WERI-Rb-1 (cell line): ENCODE measurements around the gene REG4.
"Not testable (repeated sequence)": the region's sequence is repeated elsewhere in the genome, so short reads cannot be mapped to it uniquely, and the experiment has no call there.

Experiments
- DNase-seq: peaks from one replicate; pipeline ENCODE4 v3.0.0-alpha.2; 2020
- H3K27ac ChIP-seq: fragments of 250-450 bp; sonication (Bioruptor Pico); 2 replicates; pipeline ENCODE4 v1.5.1; 2020; ENCODE audit warnings: mild to moderate bottlenecking, moderate library complexity
- H3K27me3 ChIP-seq: fragments of 250-450 bp; sonication (Bioruptor Pico); 2 replicates; pipeline ENCODE4 v1.5.1; 2021; ENCODE audit warnings: mild to moderate bottlenecking, low read depth, moderate library complexity; ENCODE audit not compliant: insufficient read depth, severe bottlenecking
- H3K36me3 ChIP-seq: fragments of 250-450 bp; sonication (Bioruptor Pico); 2 replicates; pipeline ENCODE4 v1.5.1; 2020; ENCODE audit warnings: mild to moderate bottlenecking, moderate library complexity
- H3K4me3 ChIP-seq: 2 replicates; pipeline ENCODE4 v1.5.1; 2011; ENCODE audit warnings: low read depth, mild to moderate bottlenecking, control low read depth, low read length
- H3K9me3 ChIP-seq: fragments of 250-450 bp; sonication (Bioruptor Pico); 2 replicates; pipeline ENCODE4 v1.5.1; 2021; ENCODE audit warnings: mild to moderate bottlenecking, moderate library complexity; ENCODE audit not compliant: severe bottlenecking
- TF ChIP-seq, protein P1 (sequence below): IDR thresholded peaks from 2 replicates; pipeline ENCODE4 v1.5.1; 2011; ENCODE audit warnings: low read depth, mild to moderate bottlenecking, control low read depth, inconsistent platforms, low read length

REG4 gene

DNA sequence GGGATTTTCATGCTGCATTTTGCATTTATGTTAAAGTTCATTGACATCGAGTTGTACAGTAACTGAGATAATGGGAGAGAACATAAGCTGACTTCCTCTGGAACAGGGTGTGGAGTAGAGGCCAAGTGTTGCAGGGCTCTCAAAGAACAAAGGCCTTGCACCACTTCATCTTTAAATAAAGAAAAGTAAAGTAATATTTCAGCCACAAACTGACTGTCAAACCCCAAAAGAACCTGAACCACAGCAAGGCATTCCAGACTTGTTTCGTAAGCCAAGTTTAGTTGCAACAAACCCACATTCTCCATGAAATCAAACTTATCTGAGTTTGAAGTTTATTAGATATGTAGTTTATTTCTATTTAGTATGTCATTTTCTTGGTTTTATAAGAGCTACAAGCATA is 23.5 kb downstream of the REG4 start:
- Histone ChIP-seq H3K9me3 (no peaks in the 10 kb centered on the region), H3K36me3 (no peaks in the 10 kb centered on the region), H3K27me3 (no peaks in the 10 kb centered on the region), H3K4me3 (no peak overlapping the region), H3K27ac (no peak overlapping the region)
- DNase-seq = no peak
- TF ChIP-seq, protein P1, sequence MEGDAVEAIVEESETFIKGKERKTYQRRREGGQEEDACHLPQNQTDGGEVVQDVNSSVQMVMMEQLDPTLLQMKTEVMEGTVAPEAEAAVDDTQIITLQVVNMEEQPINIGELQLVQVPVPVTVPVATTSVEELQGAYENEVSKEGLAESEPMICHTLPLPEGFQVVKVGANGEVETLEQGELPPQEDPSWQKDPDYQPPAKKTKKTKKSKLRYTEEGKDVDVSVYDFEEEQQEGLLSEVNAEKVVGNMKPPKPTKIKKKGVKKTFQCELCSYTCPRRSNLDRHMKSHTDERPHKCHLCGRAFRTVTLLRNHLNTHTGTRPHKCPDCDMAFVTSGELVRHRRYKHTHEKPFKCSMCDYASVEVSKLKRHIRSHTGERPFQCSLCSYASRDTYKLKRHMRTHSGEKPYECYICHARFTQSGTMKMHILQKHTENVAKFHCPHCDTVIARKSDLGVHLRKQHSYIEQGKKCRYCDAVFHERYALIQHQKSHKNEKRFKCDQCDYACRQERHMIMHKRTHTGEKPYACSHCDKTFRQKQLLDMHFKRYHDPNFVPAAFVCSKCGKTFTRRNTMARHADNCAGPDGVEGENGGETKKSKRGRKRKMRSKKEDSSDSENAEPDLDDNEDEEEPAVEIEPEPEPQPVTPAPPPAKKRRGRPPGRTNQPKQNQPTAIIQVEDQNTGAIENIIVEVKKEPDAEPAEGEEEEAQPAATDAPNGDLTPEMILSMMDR = no peak

DNA sequence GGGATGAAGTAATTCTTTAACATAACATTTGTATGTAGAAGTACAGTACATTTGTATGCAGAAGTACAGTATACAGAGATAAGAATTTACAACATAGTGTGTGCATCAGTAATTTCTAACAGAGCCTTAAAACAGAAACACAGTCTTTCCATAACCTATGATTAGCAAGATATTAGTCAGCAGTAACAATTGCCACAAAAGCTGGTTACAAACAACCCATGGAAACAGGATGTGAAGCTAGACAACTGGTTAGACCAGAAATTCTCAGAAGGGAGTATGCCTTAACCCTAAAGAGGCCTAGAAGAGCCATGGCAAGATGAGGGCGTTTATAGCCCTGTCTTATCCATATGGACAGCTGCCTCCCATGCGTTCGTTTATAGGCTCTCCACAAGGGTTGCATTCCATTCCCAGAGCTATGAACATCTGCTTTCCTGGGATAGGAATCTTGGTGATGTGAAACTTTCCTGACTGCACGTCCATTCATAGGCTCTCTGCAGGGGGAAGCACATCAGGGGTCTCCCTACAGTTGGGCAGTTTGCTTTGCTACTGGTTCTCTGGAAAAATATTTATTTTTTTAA is 24.7 kb downstream of the REG4 start:
- DNase-seq, H3K27ac ChIP-seq, H3K27me3 ChIP-seq, H3K4me3 ChIP-seq, H3K9me3 ChIP-seq, H3K36me3 ChIP-seq: not testable (repeated sequence)

DNA sequence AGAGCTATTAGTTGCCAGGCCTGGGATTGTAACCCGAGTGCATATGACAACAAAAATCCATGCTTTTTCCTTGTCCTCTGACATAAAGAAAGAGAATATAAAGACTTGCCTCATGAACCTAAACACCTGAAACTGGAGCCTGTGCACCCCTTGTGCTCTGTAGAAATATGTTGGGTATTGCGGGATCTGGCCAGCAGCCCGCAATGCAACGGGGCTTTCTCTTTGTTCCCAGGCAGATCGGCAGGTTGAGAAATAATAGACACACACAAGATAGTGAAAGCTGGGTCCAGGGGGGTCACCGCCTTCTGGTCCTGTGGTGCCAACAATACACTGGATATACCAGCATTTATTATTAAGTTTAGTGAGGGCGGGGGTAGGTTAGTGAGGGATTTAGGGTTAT is 25.2 kb downstream of the REG4 start:
- H3K4me3 ChIP-seq, H3K27ac ChIP-seq, H3K9me3 ChIP-seq, H3K27me3 ChIP-seq, H3K36me3 ChIP-seq, DNase-seq: not testable (repeated sequence)

DNA sequence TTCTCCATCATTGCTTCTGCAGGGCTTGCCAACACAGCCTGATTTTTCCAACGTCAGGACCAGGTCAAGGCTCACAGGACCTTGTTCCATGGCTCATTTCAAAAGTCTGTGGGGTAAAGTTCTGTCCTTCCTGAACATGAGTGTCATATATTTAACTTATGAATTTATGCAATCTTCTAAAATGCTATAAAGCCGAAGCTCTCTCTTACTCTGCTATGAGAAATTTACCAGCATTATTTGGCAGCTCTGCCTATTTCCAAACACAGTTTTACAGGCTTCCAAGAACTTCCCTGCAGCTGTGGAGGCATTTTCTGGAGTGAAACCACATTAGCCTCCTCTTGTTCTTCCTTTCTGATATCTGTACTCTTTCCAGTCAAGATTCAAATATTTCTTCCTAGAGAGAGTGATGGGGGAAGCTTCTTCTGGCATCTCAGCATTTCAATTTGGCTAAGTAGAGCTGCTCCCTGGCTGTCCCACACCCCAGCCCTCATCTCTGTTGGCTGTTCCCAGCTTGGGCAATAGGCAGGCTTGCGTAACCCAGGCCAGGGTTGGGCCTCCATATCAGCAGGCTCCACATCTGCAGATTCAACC is 27.0 kb downstream of the REG4 start:
- Histone ChIP-seq H3K4me3 (no peak overlapping the region), H3K27ac (no peak overlapping the region), H3K9me3 (no peaks in the 10 kb centered on the region), H3K36me3 (no peaks in the 10 kb centered on the region), H3K27me3 (no peaks in the 10 kb centered on the region)
- TF ChIP-seq, protein P1 = no peak
- DNase-seq = no peak

DNA sequence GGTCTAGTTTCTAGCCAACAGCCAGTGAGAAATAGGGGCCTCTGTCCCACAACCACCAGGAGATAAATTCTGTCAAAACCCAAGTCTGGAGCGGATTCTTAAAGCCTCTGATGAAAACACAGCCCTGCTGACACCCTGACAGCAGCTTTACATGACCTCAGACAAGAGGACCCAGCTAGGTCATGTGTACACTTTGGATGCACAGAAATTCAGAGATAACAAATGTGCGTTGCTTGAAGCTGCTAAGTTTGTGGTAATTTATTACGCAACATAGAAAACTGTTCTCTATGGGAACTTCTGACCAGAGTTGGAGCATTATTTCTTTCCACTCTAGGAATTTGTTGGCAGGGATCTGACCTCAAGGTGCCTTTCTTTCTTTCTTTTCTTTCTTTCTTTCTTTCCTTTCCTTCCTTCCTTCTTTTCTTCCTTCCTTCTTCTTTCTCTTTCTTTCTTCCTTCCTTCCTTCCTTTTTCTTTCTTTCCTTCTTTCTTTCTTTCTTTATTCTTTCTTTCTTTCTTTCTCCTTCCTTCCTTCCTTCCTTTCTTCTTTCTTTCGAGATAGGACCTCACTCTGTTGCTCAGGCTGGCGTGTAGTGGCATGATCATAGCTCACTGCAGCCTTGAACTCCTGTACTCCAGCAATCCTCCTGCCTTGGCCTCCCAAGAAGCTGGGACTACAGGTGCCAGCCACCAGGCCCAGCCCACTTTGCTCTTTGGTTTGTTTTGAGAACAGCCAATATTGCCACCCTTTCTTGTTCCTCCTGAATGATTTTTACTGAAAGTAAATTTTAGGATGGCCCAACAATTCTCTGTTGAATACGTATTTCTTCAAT is 27.7 kb downstream of the REG4 start:
- H3K27ac ChIP-seq = peak overlapping the region; percentile 26; the same call in 1 of the 2 replicates
- no peaks in the 10 kb centered on the region for H3K9me3 ChIP-seq
- no peak for DNase-seq
- no peaks in the 10 kb centered on the region for H3K27me3 ChIP-seq
- no peak overlapping the region for H3K4me3 ChIP-seq
- TF ChIP-seq, protein P1 = no peak
- H3K36me3 ChIP-seq = no peaks in the 10 kb centered on the region

DNA sequence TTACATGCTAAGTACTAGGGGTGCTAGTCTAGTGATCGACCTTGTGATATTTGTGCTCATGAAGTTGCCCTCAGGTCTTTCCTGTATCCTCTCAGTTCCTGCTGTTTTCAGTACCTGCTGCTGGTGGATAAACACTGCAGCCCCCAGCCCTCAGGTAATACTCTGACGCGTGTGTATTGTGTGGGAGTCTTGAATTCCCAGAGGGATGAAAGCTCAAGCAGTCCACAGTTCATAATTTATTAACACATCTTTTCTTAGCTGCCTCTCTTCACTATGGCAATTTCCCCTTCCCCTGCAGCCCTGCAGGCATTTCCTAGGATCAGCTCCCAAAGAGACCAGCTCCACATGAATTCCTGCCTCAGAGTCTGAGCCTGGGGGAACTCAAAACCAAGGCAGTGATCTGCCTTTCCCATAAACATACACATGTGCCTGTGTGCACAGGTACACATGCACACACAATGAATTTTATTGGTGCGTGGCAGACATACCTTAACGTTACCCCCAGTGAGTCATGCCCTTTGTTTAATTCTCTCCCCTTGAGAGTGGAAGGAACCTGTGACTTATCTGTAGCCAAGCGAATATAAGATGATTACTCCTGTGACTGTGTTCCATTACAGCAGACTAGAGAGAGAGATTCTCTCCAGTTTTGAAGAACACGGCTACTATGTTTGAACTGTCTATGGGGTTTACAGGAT is 28.5 kb downstream of the REG4 start:
- peak overlapping the region; percentile 26; the same call in 1 of the 2 replicates for H3K27ac ChIP-seq
- no peaks in the 10 kb centered on the region for H3K36me3 ChIP-seq
- no peaks in the 10 kb centered on the region for H3K27me3 ChIP-seq
- no peak overlapping the region for H3K4me3 ChIP-seq
- no peaks in the 10 kb centered on the region for H3K9me3 ChIP-seq
- DNase-seq = no peak
- TF ChIP-seq, protein P1 = no peak
